ENCODE data around the gene CFD.

- TF ChIP-seq CTCF (IDR thresholded peaks at IDR 0.05) (no peak), POLR2A (IDR thresholded peaks at IDR 0.05) (no peak)
These were observed 16.6 kb downstream of the CFD start for GRCh38 chr19:876089-876488.
